ENCODE data around the gene HAPSTR1. TPM values are rescaled to one million over a fixed set of nuclear protein-coding genes. Genes with fewer than 3 reads are reported as not detected.

The HAPSTR1 gene
- total RNA-seq, 1 experiment from 2014 or later: 85.2 TPM

- H3K9ac ChIP-seq (ENCODE audit: extremely low read depth, insufficient read length, low read length): no peak overlapping the region
- no peak overlapping the region for H3K27ac Mint-ChIP-seq
- H3T11ph ChIP-seq (ENCODE audit: low read length): no peak overlapping the region
- H2BK15ac ChIP-seq (ENCODE audit: low read depth, low read length): no peak overlapping the region
- no peaks in the 10 kb centered on the region for H3K4me1 Mint-ChIP-seq
- H3K4me1 ChIP-seq (ENCODE audit: insufficient read depth, low read length): no peaks in the 10 kb centered on the region
- H2BK20ac ChIP-seq (ENCODE audit: low read depth, low read length, poor library complexity, severe bottlenecking): no peak overlapping the region
- no peak overlapping the region for H3K4ac ChIP-seq (ENCODE audit: low read depth, low read length)
- no peak overlapping the region for H2BK12ac ChIP-seq (ENCODE audit: insufficient read length, low read depth, low read length)
- no peaks in the 10 kb centered on the region for H3K9me3 ChIP-seq (ENCODE audit: control insufficient read depth, low read depth, low read length)
- DNase-seq: no peak
- H3K9me3 Mint-ChIP-seq: no peaks in the 10 kb centered on the region
- H3K4me2 ChIP-seq (ENCODE audit: insufficient read depth, insufficient read length, low read length): no peak overlapping the region
- TF ChIP-seq CTCF (conservative IDR thresholded peaks at IDR 0.05): no peak
- H4K5ac ChIP-seq (ENCODE audit: insufficient read length, low read depth, low read length): no peak overlapping the region
- no peaks in the 10 kb centered on the region for H4K20me1 ChIP-seq (ENCODE audit: control insufficient read depth, insufficient read depth, insufficient read length)
- H3K79me2 ChIP-seq (ENCODE audit: insufficient read depth, low read length): no peaks in the 10 kb centered on the region
- H3K23ac ChIP-seq (ENCODE audit: insufficient read length, low read depth, low read length): no peak overlapping the region
- WGBS (ENCODE audit: extremely low coverage, insufficient read length, low lambda C conversion rate): no CpG with 5 or more reads among the region's 4 CpGs
- H3K23me2 ChIP-seq (ENCODE audit: insufficient read length, low read depth, low read length, poor library complexity, severe bottlenecking): no peaks in the 10 kb centered on the region
- no peak overlapping the region for H3K56ac ChIP-seq (ENCODE audit: insufficient read length, low read depth, low read length)
- H4K8ac ChIP-seq (replicated peaks; ENCODE audit: insufficient read length, low read depth, low read length): no peak overlapping the region
- no peak overlapping the region for H4K91ac ChIP-seq (ENCODE audit: insufficient read length, low read depth, low read length)
- H3K4me3 Mint-ChIP-seq: no peak overlapping the region
- H3K27me3 Mint-ChIP-seq (ENCODE audit: low read depth): peaks cover 2% of the 10 kb centered on the region
- no peak overlapping the region for H3K18ac ChIP-seq (ENCODE audit: insufficient read length, low read depth, low read length)
- no peaks in the 10 kb centered on the region for H3K27me3 ChIP-seq (ENCODE audit: insufficient read depth, low read length)
- no peak overlapping the region for H3K27ac ChIP-seq (ENCODE audit: insufficient read length, low read depth, low read length)
- no peaks in the 10 kb centered on the region for H3K79me1 ChIP-seq (ENCODE audit: insufficient read depth, low read depth, low read length, poor library complexity, severe bottlenecking)
- no peak overlapping the region for H2AK5ac ChIP-seq (ENCODE audit: insufficient read length, low read length)
- no peak overlapping the region for H2AFZ ChIP-seq (ENCODE audit: low read length)
- H3K36me3 Mint-ChIP-seq (ENCODE audit: insufficient read depth in 1 of 3, low read depth in 3 of 3): no peaks in the 10 kb centered on the region
- no peak overlapping the region for H2BK120ac ChIP-seq (ENCODE audit: low read depth, low read length, poor library complexity, severe bottlenecking)
- H3K14ac ChIP-seq (ENCODE audit: insufficient read depth, low read length): no peak overlapping the region
- no peak overlapping the region for H2BK5ac ChIP-seq (ENCODE audit: insufficient read length, low read length)
These were observed 30.1 kb upstream of the HAPSTR1 start for GRCh38 chr16:9061358-9061813.

Data from H9 (cell line).